Peyer's patch (tissue), 4 donors: ENCODE data around the gene RXRB. TPM values are rescaled to one million over a fixed set of nuclear protein-coding genes. Genes with fewer than 3 reads are reported as not detected.
A peak's percentile ranks its signal among the peaks of the same experiment; 100 is the strongest.

Experiments
- DNase-seq, 3 donors: peaks; one replicate each; pipeline ENCODE4 v3.0.0-alpha.2; 2017 to 2019
- H3K27ac ChIP-seq, 4 donors: fragments of 200-600 bp; sonication (generic); one replicate each; pipeline ENCODE4 v1.5.1; 2016 to 2019
- H3K27me3 ChIP-seq, 2 donors: fragments of 200-600 bp; sonication (generic); one replicate each; pipeline ENCODE4 v1.5.1; 2019
- H3K36me3 ChIP-seq, 3 donors: fragments of 200-600 bp; sonication (generic); one replicate each; pipeline ENCODE4 v1.5.1; 2016 to 2019
- H3K4me1 ChIP-seq, 4 donors: fragments of 200-600 bp; sonication (generic); one replicate each; pipeline ENCODE4 v1.5.1; 2016 to 2019
- H3K4me3 ChIP-seq, 4 donors: fragments of 200-600 bp; sonication (generic); 1 replicate in 3 of 4; 2 replicates in 1 of 4; pipeline ENCODE4 v1.5.1; 2016 to 2019; ENCODE audit warnings: mild to moderate bottlenecking in 1 of 4
- H3K9me3 ChIP-seq, 4 donors: fragments of 200-600 bp; sonication (generic); one replicate each; pipeline ENCODE4 v1.5.1; 2016 to 2019; ENCODE audit warnings: mild to moderate bottlenecking in 1 of 4
- CTCF ChIP-seq, 6 experiments: fragments of 450-650 bp in 4 of 6; fragments of 200-600 bp in 2 of 6; sonication (generic) in 1 of 6; IDR thresholded peaks; one replicate each; pipeline ENCODE4 v1.5.1; 2017 to 2019; ENCODE audit warnings: antibody characterized with exemption in 6 of 6, mild to moderate bottlenecking in 3 of 6, moderate library complexity in 1 of 6
- POLR2A ChIP-seq, 2 donors: fragments of 450-650 bp; IDR thresholded peaks; one replicate each; pipeline ENCODE4 v1.5.1; 2017; ENCODE audit warnings: antibody characterized with exemption in 2 of 2, mild to moderate bottlenecking in 2 of 2, moderate library complexity in 2 of 2
- total RNA-seq, 4 donors: library from RNA; depleted of rRNA; stranded (reverse); fragments of >200 nt; gene quantifications; one replicate each; pipeline ENCODE4 v1.1.0, GENCODE V29; 2016

RXRB gene
- total RNA-seq, 4 donors from 2014 or later: 23.1 to 56.7 (median 36.6) TPM

GRCh38 chr6:33202799-33203198 is 2.3 kb upstream of the RXRB start:
- Histone ChIP-seq H3K27me3 (no peaks in the 10 kb centered on the region), H3K27ac (no peak overlapping the region), H3K4me3 (no peak overlapping the region), H3K9me3 (no peaks in the 10 kb centered on the region), H3K36me3 (peaks cover 0 to 19% (median 0%) of the 10 kb centered on the region in 3 donors), H3K4me1 (peaks cover 0 to 61% (median 29%) of the 10 kb centered on the region in 4 donors)
- TF ChIP-seq POLR2A (IDR thresholded peaks at IDR 0.05) (no peak), CTCF (IDR thresholded peaks at IDR 0.05) (no peak)
- no peak for DNase-seq

GRCh38 chr6:33201935-33202334 is 1.5 kb upstream of the RXRB start:
- Histone ChIP-seq H3K4me1 (peaks cover 0 to 56% (median 26%) of the 10 kb centered on the region in 4 donors), H3K27me3 (no peaks in the 10 kb centered on the region), H3K4me3 (peak overlapping the region in 3 of 4 donors; percentile 76 to 94 (median 91)), H3K9me3 (no peaks in the 10 kb centered on the region), H3K27ac (peak overlapping the region in 1 of 4 donors; percentile 87), H3K36me3 (peaks cover 0 to 23% (median 0%) of the 10 kb centered on the region in 3 donors)
- TF ChIP-seq CTCF (IDR thresholded peaks at IDR 0.05) (no peak), POLR2A (IDR thresholded peaks at IDR 0.05) (no peak)
- no peak for DNase-seq

DNA sequence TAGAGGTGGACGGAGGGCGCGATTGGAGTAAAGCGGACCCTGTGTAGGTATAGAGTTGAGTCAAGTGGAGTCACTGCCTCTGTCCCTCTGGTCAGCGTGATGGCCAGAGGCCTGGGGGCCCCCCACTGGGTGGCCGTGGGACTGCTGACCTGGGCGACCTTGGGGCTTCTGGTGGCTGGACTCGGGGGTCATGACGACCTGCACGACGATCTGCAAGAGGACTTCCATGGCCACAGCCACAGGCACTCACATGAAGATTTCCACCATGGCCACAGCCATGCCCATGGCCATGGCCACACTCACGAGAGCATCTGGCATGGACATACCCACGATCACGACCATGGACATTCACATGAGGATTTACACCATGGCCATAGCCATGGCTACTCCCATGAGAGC is 681 bp upstream of the RXRB start:
- Histone ChIP-seq H3K9me3 (no peaks in the 10 kb centered on the region), H3K36me3 (peaks cover 0 to 31% (median 0%) of the 10 kb centered on the region in 3 donors), H3K27ac (peak overlapping the region; percentile 87 to 96 (median 94)), H3K27me3 (no peaks in the 10 kb centered on the region), H3K4me3 (peak overlapping the region; percentile 76 to 94 (median 91)), H3K4me1 (peaks cover 0 to 53% (median 26%) of the 10 kb centered on the region in 4 donors)
- TF ChIP-seq POLR2A (IDR thresholded peaks at IDR 0.05): no peak
- peak in 1 of 6 experiments; percentile 10 for TF ChIP-seq CTCF (IDR thresholded peaks at IDR 0.05)
- DNase-seq: no peak

DNA sequence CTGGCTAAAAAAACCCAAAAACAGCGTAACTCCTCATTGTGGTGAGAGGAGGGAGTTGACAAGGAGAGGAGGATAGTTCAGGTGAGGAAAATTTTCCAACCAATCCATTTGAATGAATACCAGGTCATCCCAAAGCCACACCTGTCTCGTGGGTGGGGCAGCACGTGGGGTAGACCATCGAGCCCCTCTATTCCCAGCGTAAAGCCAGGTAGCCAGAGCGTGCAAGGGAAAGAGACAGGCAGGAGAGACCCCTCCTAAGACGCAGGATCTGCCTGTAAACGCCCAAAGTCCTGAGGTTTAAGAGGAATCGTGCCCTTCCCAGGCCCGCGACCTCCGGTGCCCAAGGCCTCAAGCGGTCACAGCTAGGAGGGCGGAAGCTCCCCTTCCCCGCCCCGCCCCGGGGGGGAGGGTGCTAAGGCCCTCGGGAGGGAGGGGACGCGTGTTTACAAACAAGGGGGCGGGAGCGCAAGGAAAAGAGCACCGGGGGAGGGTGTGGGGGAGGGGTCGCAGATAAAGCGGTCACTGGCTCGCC is 712 bp downstream of the RXRB start:
- Histone ChIP-seq H3K36me3 (peaks cover 0 to 45% (median 3%) of the 10 kb centered on the region in 3 donors), H3K4me1 (peaks cover 0 to 47% (median 23%) of the 10 kb centered on the region in 4 donors)

GRCh38 chr6:33198853-33199436 is 1.5 kb downstream of the RXRB start:
- H3K4me3 ChIP-seq: peak overlapping the region in 3 of 4 donors; percentile 76 to 94 (median 91)
- TF ChIP-seq CTCF (IDR thresholded peaks at IDR 0.05): no peak
- no peak for TF ChIP-seq POLR2A (IDR thresholded peaks at IDR 0.05)
- peak overlapping the region in 2 of 4 donors; percentile 94 to 96 for H3K27ac ChIP-seq
- peaks cover 0 to 53% (median 3%) of the 10 kb centered on the region in 3 donors for H3K36me3 ChIP-seq
- DNase-seq: no peak
- H3K27me3 ChIP-seq: no peaks in the 10 kb centered on the region
- peaks cover 0 to 43% (median 18%) of the 10 kb centered on the region in 4 donors for H3K4me1 ChIP-seq
- H3K9me3 ChIP-seq: no peaks in the 10 kb centered on the region

More for the DNA sequence above, 712 bp downstream of the RXRB start:
- H3K27ac ChIP-seq: peak overlapping the region; percentile 87 to 96 (median 94)
- peak overlapping the region; percentile 76 to 94 (median 91) for H3K4me3 ChIP-seq
- no peak for TF ChIP-seq POLR2A (IDR thresholded peaks at IDR 0.05)
- TF ChIP-seq CTCF (IDR thresholded peaks at IDR 0.05): no peak
- no peaks in the 10 kb centered on the region for H3K9me3 ChIP-seq
- DNase-seq: peak in 2 of 3 donors; percentile 72 to 83
- H3K27me3 ChIP-seq: no peaks in the 10 kb centered on the region
